SKM-1 treated with dmso at 0.1 percent for 144 hours (cell line): ENCODE data around the gene MGAT4A.
A peak's percentile ranks its signal among the peaks of the same experiment; 100 is the strongest.
"Not testable (repeated sequence)": the region's sequence is repeated elsewhere in the genome, so short reads cannot be mapped to it uniquely, and the experiment has no call there.

Experiments used
- DNase-seq: peaks from one replicate; lab custom pipeline; 2025; ENCODE audit not compliant: unreplicated experiment; lab: John Stamatoyannopoulos, UW

The MGAT4A gene

DNA sequence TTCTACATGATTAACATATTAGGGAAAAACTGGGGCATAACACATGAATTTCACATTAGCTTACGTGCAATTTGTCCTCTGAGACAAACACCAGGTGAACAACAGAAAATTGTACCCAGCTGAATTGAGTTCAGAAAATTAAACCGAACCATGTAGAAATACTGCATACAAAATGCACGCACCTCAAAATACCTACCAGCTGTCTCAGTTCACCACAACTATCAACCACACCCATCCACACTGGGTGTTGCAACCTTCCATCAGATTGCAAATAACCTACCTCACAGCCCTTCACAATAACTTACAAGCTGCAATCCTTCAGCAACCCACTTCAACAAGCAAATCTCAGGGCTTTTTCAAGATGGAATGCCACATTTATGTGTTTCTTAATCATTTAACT is 66.6 kb downstream of the MGAT4A start:
- peak; percentile 68 for DNase-seq

DNA sequence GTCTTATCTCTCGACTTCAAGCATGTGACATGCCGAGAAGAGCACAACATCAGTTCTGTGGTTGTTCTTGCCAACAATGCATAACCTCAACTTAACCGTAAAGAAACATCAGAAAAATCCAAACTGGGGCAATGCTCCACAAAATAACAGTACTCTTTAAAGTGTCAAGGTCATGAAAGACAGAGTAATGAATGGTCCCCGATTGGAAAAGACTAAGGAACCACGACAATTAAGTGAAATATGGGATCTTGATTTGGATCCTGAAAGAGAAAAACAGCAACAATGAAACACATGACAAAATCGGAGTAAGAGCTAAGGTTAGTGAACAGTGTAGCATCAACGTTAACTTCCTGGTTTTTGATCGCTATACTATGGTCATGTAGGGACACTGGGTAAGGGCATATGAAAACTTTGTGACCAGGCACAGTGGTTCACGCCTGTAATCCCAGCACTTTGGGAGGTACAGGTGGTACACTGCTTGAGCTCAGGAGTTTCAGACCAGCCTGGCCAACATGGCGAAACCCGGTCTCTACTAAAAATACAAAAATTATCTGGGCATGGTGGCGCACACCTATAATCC is 67.3 kb downstream of the MGAT4A start:
- no peak for DNase-seq

DNA sequence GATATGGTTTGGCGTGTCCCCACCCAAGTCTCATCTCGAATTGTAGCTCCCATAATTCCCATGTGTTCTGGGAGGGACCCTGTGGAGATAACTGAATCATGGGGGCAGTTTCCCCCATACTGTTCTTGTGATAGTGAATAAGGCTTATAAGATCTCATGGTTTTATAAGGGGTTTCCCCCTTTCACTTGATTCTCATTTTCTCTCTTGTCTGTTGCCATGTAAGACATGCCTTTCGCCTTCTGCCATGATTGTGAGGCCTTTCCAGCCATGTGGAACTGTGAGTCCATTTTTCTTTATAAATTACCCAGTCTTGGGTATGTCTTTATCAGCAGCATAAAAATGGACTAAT is 71.5 kb downstream of the MGAT4A start:
- DNase-seq, result not testable (repeated sequence)

DNA sequence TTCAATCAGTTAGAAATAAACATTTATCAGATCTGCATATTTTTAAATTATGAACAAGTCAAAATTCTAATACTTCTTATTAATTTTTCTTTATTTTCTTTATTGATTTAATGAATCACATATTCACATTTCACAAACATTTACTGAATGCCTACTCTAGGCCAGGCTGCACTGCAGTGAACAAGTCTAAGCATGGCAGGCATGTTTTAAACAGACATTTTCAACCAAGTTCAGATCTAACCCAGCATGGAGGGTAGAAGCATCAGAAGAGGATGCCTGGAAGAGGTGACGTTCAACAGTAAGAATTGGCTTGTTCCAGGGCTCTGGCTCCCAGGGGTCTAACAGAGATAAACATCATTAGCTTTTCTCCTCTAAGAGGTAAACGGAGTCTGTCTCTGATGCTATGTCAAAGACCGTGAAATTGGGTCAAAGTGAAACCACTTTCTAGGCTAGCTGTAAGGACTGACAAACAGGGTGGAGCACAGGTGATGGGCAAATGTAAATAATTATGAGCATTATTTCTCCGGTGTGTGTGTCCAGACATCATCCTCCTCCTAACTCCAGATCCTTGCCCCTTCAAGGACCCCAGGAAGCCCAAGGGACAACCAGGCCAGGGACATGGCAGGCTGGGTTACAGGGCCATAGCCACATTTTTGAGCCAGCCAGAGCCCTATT is 72.0 kb downstream of the MGAT4A start:
- no peak for DNase-seq

DNA sequence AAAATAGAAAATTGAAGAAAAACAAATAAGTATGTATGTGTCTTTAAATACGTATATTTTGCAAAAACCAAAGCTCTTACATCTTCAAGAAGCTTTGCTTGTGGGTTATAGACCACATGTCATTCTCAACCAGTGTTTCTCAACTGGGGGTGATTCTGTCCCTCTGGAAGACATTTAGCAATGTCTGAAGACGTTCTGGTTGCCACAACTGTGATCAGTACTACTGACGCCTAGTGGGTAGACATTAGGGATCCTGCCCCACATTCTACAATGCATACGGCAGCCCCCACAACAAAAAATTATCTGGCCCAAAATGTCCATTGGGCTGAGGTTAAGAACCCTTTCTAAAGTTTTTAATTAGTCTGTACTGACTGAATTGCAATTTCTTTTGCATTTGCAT is 74.1 kb downstream of the MGAT4A start:
- DNase-seq, result peak; percentile 88

DNA sequence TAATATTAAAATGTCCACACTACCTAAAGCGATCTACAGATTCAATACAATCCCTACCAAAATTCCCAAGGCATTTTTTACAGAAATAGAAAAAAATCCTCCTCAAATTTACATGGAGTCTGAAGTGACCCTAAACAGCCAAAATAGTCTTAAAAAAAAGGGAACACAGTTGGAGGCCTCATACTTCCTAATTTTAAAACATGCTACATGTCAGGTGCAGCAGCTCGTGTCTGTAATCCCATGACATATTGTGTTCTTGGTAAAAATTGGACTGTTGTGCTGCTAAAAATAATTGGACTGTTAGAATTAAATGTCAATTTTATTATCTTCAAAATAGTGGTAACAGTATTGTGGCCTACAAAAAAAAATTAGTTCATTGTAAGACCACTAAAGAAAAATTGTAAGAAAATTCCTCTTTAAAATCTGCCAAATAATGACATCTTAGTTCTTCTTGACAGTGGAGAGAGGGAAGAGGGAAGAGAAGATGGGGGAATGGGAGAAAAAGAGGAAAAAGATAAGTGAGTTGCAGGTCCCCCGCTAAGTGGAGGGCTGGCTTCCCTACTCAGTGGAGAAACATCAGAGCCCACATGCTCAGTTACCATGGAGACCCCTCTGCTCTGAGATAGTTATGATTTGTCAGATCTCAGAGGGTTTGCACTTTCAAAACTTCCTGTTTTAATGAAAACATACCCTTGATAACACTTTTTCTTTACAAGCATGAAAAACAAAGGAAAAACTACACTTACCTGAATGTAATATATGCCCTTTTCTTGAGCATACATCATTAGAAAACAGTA is 76.0 kb downstream of the MGAT4A start:
- peak; percentile 33 for DNase-seq

DNA sequence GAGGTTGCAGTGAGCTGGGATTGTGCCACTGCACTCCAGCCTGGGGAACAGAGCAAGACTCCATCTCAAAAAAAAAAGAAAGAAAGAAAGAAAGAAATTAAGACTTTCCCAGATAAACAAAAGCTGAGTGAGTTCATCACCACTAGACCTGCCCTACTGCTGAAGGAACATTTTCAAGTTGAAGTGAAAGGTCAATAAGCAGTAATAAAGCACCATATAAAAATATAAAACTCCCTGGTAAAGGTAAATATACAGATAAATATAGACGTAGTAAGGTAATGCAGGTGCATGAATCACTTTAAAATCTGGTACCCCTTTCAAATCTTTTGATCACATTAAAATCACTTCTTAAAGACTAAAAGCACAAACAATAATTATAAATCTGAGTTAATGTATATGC is 79.9 kb downstream of the MGAT4A start:
- DNase-seq, result no peak

DNA sequence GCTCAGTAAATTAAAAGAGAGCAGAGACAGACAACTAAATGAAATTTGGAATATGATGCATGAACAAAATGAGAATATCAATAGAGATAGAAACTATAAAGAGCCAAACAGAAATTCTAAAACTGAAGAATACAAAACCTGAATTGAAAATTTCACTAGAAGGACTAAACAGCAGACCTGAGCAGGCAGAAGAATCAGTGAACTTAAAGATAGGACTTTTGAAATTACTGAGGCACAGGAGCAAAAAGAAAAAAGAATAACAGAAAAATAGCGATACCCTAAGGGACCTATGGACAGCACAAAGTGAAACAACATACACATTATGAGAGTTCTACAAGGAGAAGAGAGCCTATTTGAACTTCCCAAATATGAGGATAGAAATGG is 80.9 kb downstream of the MGAT4A start:
- DNase-seq, result no peak

DNA sequence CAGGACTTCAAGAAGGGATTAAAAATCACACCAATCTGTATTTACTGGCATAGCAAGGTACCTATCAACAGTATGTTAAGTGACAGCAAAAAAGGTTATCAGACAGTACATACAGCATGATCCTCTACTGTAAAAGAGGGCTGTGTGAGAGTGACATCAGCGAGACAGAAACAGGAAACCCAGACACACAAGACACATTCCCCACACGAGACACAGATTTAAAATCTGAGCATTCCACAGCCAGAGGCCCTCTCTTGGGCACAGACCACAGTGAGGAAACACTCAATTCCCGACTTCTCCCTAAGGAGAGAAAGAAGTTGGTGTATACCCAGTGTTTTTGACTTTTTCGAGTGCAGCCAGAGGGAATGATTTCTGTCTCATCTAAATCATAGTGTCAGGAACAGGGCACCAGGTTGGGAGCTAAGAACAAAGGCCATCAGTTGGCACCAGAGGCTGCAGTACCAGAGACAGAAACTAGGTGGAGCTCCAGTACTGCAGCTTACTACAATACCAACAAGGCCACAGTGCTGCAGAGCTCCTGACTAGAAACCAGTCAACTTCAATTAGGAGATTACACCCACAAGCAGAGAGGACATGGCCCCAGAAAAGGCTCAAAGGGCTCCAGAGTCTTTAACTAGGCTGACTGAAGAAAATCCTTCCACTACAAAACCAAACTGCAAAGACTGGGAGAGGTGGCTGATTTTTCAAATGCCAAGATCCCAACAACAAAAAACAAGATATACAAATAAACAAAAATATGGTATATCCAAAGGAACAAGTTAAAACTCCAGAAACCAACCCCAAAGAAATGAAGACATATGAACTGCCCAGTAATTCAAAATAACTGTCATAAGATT is 81.6 kb downstream of the MGAT4A start:
- peak; percentile 79 for DNase-seq

DNA sequence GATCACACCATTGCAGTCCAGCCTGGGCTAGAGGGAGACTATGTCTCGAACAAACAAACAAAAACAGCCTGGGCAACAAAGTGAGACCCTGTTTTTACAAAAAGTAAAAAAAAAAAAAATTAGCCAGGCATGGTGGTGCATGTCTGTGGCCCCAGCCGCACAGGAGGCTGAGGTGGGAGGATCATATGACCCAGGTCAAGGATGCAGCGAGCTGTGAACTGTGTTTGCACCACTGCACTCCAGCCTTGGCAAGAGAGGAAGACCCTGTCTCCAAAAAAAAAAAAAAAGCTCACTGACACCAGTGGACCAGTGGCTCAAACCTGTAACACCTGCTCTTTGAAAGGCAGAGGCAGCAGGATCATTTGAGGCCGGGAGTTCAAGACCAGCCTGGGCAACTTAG is 82.5 kb downstream of the MGAT4A start:
- DNase-seq, result no peak

DNA sequence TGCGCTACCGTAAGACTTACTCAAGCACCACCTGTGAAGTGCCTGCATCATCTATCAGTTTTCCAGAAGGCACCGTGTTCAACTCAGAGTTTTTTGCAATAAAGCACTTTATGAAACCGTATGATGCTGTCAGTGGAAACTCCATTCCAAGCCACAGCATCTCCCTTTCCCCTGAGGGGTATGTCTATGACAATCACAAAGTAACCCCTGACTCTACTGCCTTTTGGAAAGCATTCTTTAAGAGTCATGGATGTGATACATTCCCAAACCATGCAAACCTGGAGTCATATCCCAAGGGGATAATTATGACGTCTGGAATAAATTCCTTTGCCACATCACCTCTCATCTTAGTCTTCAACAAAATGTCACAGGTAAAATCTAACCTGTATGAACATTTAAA is 83.3 kb downstream of the MGAT4A start:
- DNase-seq, result no peak

DNA sequence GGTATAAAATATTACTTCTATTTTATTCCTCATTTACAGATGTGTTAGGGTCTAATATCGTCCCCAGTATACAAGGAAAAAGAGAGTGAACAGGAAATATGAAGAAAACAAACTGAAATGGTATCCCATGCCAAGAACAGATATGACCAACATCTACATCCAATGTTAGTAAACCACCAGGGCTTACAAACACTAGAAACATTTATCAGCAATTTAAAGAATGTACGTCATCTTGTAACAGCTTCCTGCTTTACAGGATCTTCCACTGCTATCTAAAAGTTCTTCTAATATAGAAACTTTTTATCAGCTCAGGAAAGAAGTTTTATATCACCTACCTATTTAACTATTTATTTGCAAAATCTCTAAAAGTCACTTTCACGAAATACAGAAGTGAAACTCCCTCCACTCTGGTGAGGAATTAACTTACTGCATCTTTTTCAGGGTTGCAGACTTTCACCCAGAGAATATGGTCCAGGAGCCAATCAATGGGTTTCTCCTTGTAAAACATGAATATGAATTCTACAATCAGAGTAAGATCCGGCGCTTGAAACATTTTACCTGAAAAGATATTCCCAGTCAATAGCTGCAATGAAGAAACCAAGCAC is 87.3 kb downstream of the MGAT4A start:
- no peak for DNase-seq

DNA sequence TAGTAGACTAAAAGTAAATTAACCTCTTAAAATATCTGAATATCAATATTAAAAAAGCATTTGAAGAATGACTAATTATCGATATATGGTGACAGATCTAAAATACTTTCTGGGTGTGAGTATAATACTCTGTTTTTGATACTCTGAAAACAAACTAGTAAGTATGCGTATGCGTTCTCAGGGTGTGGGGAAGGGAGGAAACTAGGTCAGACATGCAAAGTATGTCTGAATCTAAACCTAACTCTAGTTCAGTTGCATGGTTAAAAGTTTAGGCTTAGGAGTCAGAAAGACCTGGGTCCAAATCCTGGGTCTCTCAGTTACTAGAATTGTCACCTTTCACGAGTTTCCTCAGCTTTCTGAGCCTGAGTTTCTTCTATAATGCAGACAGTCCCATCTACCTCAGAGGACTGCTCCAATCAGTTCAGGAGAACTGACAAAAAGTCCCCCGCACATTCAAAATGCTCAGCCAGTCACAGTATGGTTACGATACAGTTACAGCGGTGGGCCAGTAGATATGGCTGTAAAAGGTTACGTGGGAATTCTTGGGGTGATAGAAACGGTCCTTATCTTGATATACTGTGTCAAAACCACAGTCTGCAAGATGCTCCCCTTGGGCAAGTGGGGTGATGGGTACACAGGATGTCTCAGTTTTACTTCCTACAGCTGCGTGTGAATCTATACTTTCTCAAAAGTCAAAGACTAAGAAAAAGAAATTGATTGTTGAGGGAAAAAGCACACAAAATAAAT is 93.4 kb downstream of the MGAT4A start:
- no peak for DNase-seq

DNA sequence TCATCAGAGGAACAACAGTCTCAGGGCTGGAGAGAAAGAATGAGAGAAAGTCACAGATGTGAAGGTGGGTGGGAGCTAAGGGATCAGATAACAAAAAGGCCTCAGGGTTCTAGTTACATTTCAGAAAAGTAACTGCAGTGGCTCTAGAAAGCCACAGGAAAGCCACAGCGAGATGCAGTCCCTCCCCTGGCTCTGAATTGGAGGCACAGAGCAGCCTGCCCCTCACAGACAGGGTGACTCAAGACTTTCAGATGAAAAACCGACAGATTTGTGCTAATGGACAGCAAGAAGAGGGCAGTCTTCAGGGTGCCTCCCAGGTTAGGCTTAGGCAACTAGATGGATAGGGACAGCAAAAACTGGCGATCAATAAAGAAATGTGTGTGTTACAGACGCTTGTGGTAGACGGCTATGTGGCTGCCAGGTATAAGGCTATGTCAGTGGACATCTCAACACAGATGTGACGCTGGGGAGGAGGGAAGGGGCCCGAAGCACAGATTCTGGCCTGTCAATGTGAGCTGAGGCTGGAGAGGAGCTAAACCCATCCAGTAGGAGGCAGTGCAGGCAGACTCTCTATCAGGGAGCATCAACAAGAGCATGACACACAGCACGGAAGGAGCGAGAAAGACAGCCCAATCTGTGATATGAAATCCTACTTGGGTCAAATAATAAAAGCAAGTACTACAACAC is 96.4 kb downstream of the MGAT4A start:
- no peak for DNase-seq

DNA sequence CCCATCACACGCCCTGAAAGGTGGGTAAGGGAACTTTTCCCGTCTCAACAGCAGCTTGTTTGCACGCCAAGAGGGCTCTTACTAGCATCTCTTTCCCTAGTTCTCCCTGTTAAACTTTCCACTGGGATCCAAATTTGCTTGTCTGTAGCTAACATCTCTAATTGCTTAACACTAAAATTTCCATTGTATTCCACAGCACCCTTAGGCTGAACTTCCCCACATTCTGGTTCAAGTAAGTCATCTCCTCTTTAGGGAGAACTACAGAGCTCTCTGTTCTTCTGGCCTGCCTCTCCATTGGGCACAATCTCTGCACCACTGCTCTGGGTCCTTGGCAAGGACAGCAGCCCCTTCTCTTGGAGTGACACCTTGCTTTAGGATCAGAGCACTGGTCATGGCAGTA is 98.6 kb downstream of the MGAT4A start:
- no peak for DNase-seq

DNA sequence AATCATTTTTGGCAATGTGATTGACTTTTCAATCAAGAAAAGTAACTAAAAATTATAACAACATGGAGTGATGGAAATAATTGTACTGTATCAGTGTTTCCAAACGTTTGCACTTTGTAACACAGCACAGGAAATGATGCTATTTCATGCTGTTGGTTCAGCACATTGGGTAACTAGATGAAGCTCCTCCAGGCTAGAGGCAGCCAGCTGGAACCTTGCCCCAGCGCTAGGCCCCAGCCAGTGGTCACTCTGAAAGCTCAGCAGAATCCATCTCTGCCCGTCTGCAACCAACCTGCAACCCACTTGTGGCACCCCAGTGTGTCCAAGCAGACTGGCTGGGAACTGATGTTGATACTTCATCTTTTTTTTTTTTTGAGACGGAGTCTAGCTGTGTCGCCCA is 107.3 kb downstream of the MGAT4A start:
- DNase-seq, result no peak

DNA sequence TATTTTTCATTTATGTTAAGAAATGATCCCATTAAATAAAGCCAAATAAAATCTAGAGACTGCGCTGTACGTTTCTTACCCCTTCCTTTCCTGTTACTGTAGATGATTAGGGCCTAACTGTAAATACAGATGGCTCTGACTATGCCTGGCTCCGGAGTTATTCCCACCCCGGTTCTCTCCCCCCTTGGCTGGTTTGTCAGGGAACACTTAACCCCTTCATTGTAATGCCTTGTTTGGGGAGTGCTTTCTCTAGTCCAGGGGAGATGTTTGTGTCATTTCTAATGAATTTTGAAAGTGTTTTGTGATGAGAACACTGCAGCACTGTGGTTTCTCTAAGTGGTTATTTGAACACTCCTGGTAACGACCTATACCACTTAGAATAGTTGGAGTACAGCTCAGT is 113.8 kb downstream of the MGAT4A start:
- DNase-seq, result no peak

DNA sequence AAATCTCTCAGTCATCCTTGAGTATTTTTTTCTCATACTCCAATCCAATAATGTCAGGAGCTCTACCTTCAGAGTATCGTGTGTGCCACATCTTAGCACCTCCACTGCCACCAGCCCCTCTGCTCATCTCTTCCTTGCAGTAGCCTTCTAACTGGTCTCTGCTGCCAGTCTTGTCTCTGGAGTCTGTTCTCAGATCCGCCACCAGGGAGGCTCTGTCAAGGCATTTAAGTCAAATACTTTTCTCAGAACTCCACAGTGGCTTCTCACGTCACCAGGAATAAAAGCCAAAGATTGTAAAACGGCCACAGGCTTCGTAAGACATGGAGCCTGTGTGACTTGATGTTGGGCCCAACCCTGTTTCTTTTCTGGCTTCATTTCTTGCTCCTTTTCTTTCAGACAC is 115.5 kb downstream of the MGAT4A start:
- no peak for DNase-seq

DNA sequence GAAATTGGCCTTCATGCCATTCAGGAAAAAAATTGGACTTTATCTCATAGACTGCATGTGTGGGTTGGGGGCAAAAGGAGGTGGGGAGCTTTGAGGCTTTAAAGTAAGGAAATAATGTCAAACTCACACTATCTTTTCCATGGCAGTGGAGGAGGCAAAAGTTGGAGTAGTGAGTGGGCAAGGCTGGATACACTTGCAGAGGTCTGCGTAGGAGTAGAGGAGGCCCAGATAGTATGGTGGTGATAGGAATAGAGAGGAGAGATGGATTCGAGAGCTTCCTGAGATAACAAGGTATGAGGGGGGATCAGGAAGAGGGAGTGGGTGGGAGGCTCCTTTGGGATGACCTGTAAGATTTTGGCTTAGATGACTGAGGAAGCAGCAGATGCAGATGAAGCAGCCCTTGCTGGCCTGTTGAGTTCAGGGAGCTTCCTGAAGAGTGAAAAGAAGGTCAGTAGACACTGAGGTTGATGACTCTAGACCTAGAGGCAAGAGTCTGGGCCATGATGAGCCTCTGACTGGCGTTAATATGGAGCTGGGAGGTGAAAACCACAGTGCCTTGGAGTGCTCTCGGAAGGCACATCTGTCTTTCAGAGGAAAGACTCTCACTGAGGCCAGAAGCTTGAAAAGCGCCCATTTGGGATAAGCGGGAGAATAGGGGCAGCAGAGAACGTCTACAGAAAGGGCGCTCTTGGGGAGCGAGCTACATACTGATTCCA is 116.8 kb downstream of the MGAT4A start:
- DNase-seq, result no peak
